Endothelial cell of umbilical vein (primary cell): ENCODE results near the gene ADI1.
"Not testable (repeated sequence)": the region's sequence is repeated elsewhere in the genome, so short reads cannot be mapped to it uniquely, and the experiment has no call there.

Source experiments
- TF ChIP-seq, protein P1 (sequence below), 2 donors: IDR thresholded peaks; 1 replicate in 1 of 2; 2 replicates in 1 of 2; pipeline ENCODE4 v1.5.1; 2011; ENCODE audit warnings: low read length in 2 of 2, mild to moderate bottlenecking in 2 of 2, moderate library complexity in 2 of 2, control low read depth in 1 of 2, inconsistent platforms in 1 of 2, low read depth in 1 of 2; ENCODE audit not compliant: insufficient read depth in 1 of 2; ENCODE audit errors: extremely low read depth in 1 of 2
- TF ChIP-seq, protein P2 (sequence below): IDR thresholded peaks from 2 replicates; pipeline ENCODE4 v1.6.1; 2011; ENCODE audit not compliant: insufficient read depth, insufficient read length

DNA sequence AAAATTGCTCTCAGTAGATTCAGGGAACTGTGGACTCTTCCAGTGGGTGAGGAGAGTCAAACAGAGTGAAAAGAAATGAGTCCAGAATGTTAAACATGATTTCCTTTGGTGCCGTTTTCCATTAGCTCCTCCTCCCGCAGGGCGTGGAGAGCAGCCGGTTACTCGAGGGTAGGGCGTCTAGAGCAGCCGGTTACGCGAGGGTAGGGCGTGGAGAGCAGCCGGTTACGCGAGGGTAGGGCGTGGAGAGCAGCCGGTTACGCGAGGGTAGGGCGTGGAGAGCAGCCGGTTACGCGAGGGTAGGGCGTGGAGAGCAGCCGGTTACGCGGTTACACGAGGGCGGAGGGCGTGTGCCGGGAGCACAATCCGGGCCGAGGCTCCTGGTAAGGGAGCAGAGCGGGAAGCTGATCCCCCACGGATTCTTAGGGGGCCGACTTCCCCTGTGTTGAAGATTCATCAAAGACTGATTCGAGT lies 70.9 kb downstream of the ADI1 start:
- TF ChIP-seq, protein P1, sequence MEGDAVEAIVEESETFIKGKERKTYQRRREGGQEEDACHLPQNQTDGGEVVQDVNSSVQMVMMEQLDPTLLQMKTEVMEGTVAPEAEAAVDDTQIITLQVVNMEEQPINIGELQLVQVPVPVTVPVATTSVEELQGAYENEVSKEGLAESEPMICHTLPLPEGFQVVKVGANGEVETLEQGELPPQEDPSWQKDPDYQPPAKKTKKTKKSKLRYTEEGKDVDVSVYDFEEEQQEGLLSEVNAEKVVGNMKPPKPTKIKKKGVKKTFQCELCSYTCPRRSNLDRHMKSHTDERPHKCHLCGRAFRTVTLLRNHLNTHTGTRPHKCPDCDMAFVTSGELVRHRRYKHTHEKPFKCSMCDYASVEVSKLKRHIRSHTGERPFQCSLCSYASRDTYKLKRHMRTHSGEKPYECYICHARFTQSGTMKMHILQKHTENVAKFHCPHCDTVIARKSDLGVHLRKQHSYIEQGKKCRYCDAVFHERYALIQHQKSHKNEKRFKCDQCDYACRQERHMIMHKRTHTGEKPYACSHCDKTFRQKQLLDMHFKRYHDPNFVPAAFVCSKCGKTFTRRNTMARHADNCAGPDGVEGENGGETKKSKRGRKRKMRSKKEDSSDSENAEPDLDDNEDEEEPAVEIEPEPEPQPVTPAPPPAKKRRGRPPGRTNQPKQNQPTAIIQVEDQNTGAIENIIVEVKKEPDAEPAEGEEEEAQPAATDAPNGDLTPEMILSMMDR (IDR thresholded peaks at IDR 0.05; ENCODE audit: extremely low read depth in 1 of 2, insufficient read depth in 1 of 2, low read depth in 1 of 2, low read length in 2 of 2), result not testable (repeated sequence)
- TF ChIP-seq, protein P2, sequence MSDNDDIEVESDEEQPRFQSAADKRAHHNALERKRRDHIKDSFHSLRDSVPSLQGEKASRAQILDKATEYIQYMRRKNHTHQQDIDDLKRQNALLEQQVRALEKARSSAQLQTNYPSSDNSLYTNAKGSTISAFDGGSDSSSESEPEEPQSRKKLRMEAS, result not testable (repeated sequence)
